HG03457 (cell line): ENCODE measurements around the gene NPPB.

Experiments used
- ATAC-seq: cut with Tn5 transposase; IDR thresholded peaks from one replicate; pipeline ENCODE4 v1.9.1; 2021; ENCODE audit warnings: moderate number of reproducible peaks; ENCODE audit not compliant: unreplicated experiment

The NPPB gene

DNA sequence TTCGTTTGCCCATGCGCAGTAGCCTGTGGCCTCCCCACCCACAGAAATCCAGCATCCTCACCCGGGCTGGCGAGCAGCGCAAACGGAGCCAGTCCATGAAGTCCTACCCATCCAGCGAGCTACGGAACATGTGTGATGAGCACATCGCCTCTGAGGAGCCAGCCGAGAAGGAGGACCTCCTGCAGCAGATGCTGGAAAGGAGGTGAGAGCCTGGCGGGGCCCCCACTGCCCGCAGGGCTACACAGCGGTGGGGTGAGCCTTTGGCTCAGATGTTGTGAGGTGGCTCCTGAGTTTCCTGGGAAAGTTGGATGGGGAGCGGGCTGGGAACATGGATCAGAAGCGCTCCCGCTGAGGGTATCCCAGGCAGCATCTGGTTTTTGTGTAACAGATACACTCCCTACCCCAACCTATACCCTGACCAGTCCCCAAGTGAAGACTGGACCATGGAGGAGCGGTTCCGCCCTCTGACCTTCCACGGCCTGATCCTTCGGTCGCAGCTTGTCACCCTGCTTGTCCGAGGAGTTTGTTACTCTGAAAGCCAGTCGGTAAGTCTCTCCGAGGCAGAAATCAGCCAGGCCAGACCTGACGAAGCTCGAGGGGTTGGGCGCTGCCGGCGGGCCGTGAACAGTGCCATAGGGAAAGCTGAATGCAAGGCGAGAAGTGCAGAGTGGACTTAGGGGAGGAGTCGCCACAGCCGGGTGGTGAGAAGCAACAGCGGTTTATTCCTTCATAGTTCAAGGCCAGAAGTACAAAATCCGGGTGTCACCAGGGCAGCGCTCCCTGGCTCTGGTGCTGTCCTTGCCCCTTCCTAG is 21.6 kb downstream of the NPPB start:
- no peak for ATAC-seq

DNA sequence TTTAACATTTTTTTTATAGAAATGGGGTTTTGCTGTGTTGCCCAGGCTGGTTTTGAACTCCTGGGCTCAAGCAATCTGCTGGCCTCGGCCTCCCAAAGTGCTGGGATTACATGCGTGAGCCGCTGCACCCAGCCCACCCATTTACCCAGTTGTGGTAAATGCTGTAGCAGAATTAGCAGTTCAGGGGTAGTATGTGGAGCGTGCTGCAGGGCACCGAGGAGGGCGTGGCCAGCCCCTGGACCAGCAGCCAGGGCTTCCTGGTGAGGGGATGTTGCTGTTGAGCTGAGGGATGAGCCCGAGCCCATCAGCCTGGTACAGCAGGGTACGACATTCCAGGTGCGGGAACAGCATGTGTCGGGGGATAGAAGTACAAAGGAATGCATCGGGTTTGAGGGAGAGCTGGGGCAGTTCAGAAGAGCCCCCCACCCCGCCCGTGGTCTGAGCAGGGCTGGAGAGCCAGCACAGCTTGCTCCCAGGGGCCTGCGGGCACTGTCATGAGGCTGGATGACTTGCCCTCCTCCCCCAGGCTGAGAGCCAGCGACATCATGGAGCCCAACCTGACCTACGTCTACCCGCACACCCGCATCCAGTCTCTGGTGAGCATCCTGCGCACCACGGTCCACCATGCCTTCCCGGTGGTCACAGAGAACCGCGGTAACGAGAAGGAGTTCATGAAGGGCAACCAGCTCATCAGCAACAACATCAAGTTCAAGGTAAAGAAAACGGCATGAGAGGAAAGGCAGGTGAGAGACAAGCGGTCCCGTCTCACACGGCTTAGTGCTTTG is 23.1 kb downstream of the NPPB start:
- ATAC-seq, result no peak

DNA sequence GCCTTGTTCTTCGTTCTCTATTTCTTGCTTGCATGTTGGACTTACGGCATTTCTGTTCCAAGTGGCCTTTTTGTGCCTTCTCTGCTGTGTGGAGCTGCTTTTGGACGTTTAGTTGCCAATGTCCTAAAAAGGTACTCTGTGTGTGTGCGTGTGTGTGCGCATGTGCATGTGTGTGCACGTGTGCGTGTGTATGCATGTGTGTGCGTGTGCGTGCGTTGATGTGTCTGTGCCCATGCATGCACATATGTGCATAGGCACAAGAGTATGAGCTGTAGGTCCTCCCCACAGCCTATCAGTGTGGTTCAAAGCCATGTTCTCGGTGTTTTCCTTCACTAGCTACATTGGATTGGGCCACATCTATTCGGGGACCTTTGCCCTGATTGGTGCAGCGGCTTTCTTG is 24.8 kb downstream of the NPPB start:
- no peak for ATAC-seq

DNA sequence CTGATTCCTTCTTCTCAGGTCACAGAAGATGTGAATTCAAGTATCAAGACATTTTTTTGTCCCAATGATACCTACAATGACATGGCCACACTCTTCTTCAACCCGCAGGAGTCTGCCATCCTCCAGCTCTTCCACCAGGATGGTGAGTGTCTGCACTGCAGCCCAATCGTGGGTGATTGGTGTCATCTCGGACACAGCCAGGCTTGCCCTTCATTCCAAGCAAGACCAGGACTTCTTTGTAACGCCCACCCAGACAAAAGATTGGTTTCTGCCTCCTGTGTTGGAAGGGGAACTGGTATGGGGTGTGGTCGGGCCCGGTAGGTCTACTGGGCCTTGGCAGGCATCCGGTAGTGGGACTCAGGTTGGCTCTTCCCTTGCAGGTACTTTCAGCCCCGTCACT is 25.2 kb downstream of the NPPB start:
- ATAC-seq, result no peak

DNA sequence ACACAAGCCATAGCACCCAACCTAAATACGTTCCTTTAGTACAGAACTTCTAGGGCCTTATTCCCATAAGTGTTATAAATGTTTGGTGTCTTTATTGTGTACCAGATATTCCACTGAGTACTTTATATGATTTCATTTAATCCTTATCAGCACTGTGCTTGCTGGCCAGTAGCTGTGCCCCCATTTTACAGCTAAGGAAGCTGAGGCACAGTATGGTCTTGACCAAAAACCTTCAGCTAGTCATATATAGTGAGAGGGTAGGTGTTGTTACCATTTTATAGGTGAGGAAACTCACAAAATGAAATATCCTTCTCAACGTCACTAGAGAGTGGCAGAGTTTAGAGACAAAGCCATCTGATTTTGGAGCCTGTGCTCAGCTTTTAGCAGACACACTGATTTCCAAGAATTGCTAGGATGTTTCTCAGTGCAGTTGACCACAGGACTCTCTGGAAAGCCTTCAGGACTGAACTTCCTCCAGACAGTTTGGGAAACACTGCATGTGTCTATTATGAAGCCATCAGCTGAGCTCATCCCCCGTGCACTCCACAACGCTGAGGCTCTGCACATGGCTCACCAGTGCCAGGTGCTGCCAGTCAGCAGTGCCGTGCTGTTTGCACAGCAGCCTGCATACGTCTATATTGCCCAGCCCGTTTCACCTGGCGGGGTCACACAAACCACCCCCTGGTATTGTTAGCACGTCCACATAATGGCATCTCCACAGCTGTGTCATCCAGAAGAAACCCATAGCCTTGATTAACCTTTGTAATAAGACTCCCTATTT is 26.6 kb downstream of the NPPB start:
- ATAC-seq, result no peak

DNA sequence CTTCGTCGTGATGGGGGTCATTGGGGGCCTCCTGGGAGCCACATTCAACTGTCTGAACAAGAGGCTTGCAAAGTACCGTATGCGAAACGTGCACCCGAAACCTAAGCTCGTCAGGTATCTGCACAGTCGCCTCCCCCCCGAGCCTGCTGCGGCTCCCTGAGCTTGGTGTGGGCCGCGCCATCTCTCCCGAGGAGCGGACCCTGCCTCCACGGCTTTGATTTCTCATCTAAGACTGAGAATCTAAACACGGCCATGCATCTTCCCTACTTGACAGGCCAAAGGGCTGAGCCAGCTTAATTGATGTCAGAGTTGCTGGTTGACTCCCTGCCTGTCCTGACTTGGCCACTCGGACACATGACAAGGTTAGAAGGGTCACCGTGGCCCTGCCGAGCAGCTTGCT is 30.2 kb downstream of the NPPB start:
- ATAC-seq, result no peak

DNA sequence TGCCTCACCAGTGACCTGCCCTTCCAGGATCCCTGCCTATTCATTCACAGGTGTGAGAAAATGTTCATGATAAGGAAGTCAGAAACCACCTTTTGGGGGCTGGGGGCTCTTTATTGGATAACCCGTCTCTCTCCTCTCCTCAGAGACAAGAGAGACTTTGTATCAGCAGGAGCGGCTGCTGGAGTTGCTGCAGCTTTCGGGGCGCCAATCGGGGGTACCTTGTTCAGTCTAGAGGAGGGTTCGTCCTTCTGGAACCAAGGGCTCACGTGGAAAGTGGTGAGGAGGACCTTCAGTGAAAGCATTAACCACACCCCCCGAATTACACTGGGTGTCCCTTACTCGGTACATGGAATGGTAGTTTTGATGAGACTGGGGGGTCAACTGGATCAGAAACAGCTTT is 31.8 kb downstream of the NPPB start:
- ATAC-seq, result no peak

DNA sequence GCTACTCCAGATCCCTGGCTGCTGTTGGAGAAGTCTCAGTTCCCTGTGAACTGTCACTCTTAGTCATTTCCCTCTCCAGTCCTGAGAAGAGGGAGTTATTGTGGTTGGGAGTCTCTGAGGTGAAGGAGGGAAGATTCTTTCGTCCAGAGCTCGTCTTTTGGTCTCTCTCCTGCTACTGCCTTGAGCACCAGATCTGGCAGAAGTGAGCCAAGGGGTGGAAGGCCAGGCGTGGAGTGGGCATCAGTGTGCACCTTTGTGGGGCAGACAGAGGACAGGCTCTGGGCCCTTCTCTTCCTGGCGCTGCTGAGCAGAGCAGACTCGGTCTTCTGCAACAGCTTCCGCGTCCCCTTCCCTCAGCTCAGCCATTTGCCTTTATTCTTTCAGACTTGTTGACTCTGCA is 33.6 kb downstream of the NPPB start:
- no peak for ATAC-seq

DNA sequence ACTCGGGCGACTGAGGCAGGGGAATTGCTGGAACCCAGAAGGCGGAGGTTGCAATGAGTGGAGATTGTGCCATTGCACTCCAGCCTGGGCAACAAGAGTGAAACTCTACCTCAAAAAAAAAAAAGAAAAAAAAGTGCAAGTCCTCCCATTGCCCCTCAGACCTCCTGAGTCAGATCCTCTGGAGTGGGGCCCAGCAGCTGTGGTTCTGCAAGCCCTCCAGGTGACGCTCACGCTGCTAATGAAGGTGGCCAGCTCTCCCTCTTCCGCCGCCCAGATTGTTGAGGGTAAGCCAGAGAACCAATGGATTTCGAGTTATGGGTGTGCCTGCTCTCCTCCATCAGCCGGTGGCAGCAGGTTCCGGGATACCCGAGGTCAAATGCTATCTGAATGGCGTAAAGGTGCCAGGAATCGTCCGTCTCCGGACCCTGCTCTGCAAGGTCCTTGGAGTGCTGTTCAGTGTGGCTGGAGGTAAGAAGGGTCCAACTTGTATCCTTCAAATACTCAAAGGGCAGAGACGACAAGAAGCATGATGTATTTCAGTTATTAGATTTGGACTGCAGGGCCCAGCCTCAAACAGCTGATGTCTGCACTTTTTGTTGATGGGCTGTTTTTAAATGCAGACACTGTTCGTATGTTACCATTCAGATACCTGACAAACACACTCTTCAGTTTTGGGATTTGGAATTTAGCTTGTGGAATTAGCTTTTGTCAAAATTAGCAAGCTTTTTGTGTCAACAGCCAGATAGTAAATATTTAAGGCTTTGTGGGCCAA is 35.2 kb downstream of the NPPB start:
- no peak for ATAC-seq

DNA sequence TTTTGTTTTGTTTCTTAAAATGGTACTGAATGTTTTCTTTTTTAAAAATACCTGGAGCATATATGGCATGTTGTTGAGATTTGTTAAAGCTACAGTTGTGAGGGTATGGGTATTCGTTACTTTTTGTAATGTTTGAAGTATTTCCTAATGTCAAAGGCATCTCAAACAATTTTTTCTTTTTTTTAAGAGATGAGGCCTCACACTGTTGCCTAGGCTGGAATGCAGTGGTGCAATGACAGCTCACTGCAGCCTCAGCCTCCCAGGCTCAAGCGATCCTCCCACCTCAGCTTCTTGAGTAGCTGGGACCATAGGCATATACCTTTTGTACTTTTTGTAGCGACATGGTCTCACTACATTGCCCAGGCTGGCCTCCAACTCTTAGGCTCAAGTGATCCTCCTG is 36.7 kb downstream of the NPPB start:
- ATAC-seq, result no peak

DNA sequence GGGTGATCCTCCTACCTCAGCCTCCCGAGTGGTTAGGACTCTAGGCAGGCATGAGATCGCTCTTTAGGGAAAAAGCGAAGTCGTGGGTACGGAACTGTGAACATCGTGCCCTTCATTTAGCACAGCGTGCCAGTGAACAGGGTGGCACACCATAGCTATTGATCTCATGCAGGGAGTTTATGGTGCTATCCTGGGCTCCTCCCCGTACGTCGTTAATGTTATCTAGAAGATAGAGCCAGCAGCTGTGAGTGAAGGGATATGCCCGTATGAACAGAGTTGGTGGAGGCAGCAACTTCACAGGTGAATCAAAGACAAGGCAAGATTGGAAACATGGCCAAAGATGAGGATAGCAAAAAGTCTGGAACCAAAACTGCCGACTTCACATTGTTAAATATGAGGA is 41.6 kb downstream of the NPPB start:
- no peak for ATAC-seq

DNA sequence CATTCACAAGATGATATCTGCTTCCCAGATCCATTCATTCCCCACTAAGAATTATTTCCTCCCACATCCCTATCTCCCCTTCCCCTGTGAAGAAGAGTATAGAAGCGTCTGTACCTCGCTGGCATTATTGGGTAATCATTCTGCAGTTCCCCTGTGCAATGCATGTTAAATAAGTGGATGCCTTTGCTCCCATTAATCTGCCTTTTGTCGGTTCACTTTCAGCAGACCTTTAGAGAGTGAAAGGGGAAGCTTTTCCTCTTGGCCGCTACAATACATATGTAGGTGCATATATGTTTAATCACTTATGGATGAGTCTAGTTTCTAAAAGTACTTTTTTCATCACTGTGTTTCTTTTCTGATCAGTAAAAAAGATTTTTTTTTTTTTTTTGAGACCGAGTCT is 45.7 kb downstream of the NPPB start:
- no peak for ATAC-seq
